HepG2 (cell line): ENCODE data around the gene BTAF1.

Experiments
- ESRRA ChIP-seq: sonication (generic); formaldehyde crosslinking; IDR thresholded peaks from 2 replicates; pipeline ENCODE4 v1.5.1; 2020; ENCODE audit warnings: mild to moderate bottlenecking, low read depth, missing genetic modification reagents
- IRF2 ChIP-seq: IDR thresholded peaks from 2 replicates; pipeline ENCODE4 v1.6.1; 2018; ENCODE audit warnings: missing genetic modification reagents, missing compliant biosample characterization
- RAD21 ChIP-seq: fragments of 450-650 bp; formaldehyde crosslinking; IDR thresholded peaks from 2 replicates; pipeline ENCODE4 v1.5.0; 2020; ENCODE audit warnings: mild to moderate bottlenecking
- SMAD1 ChIP-seq: sonication (generic); formaldehyde crosslinking; IDR thresholded peaks from 2 replicates; pipeline ENCODE4 v1.4.0; 2020; ENCODE audit warnings: missing genetic modification reagents, low read depth, mild to moderate bottlenecking, borderline replicate concordance
- ZNF24 ChIP-seq: fragments of 450-650 bp; IDR thresholded peaks from 2 replicates; pipeline ENCODE4 v1.6.1; 2017; ENCODE audit warnings: antibody characterized with exemption, mild to moderate bottlenecking
- ZNF253 ChIP-seq: sonication (generic); formaldehyde crosslinking; IDR thresholded peaks from 2 replicates; pipeline ENCODE4 v1.8.0; 2022; ENCODE audit warnings: mild to moderate bottlenecking, missing genetic modification reagents, borderline replicate concordance
- ZSCAN20 ChIP-seq: sonication (generic); formaldehyde crosslinking; IDR thresholded peaks from 2 replicates; pipeline ENCODE4 v1.4.0; 2020; ENCODE audit warnings: missing genetic modification reagents, mild to moderate bottlenecking, borderline replicate concordance
- TF ChIP-seq, protein P1 (sequence below): IDR thresholded peaks from 2 replicates; pipeline ENCODE4 v1.6.1; 2012; ENCODE audit warnings: inconsistent platforms
- TF ChIP-seq, protein P2 (sequence below): sonication (generic); formaldehyde crosslinking; IDR thresholded peaks from 2 replicates; pipeline ENCODE4 v1.4.0; 2020; ENCODE audit warnings: missing genetic modification reagents
- TF ChIP-seq, protein P3 (sequence below): sonication (generic); formaldehyde crosslinking; IDR thresholded peaks from 2 replicates; pipeline ENCODE4 v1.5.0; 2020; ENCODE audit warnings: missing genetic modification reagents
- TF ChIP-seq, protein P4 (sequence below), 2 experiments: sonication (generic) in 1 of 2; formaldehyde crosslinking in 1 of 2; IDR thresholded peaks; 2 replicates each; pipeline versions ENCODE4 v1.5.1 to v1.6.1; 2011 to 2020; ENCODE audit warnings: borderline replicate concordance in 1 of 2, low read depth in 1 of 2, low read length in 1 of 2, mild to moderate bottlenecking in 1 of 2, missing genetic modification reagents in 1 of 2, moderate library complexity in 1 of 2

DNA sequence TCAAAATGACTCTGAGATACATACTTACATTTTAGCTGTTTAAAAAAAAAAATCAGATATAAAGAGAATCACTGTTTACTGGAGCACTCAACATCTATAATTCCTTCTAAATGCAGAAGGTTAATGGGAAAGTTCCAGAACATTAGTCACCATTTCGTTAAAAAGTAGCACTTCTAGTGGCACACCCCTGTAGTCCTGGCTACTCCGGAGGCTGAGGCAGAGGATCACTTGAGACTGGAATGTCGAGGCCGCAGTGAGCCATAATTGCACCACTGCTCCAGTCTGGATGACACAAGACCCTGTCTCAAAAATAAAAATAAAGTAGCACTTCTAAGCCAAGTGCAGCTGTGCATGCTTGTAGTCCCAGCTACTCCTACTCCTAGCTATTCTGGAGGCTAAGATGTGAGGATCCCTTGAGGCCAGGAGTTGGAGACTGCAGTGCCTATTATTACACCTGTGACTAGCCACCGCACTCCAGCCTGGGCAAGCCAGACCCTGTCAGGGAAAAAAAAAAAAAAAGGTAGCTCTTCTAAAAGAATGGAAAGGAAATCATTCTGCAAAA, 16.5 kb upstream of the BTAF1 start:
- TF ChIP-seq IRF2 (no peak), SMAD1 (CRISPR knock-in tag) (no peak), ZNF24 (no peak), ZSCAN20 (no peak), ZNF253 (CRISPR knock-in tag) (no peak), ESRRA (CRISPR knock-in tag) (no peak), RAD21 (no peak)
- TF ChIP-seq, protein P1, sequence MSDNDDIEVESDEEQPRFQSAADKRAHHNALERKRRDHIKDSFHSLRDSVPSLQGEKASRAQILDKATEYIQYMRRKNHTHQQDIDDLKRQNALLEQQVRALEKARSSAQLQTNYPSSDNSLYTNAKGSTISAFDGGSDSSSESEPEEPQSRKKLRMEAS: no peak
- TF ChIP-seq, protein P2, sequence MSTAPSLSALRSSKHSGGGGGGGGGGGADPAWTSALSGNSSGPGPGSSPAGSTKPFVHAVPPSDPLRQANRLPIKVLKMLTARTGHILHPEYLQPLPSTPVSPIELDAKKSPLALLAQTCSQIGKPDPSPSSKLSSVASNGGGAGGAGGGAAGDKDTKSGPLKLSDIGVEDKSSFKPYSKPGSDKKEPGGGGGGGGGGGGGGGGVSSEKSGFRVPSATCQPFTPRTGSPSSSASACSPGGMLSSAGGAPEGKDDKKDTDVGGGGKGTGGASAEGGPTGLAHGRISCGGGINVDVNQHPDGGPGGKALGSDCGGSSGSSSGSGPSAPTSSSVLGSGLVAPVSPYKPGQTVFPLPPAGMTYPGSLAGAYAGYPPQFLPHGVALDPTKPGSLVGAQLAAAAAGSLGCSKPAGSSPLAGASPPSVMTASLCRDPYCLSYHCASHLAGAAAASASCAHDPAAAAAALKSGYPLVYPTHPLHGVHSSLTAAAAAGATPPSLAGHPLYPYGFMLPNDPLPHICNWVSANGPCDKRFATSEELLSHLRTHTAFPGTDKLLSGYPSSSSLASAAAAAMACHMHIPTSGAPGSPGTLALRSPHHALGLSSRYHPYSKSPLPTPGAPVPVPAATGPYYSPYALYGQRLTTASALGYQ (CRISPR knock-in tag): no peak
- TF ChIP-seq, protein P3, sequence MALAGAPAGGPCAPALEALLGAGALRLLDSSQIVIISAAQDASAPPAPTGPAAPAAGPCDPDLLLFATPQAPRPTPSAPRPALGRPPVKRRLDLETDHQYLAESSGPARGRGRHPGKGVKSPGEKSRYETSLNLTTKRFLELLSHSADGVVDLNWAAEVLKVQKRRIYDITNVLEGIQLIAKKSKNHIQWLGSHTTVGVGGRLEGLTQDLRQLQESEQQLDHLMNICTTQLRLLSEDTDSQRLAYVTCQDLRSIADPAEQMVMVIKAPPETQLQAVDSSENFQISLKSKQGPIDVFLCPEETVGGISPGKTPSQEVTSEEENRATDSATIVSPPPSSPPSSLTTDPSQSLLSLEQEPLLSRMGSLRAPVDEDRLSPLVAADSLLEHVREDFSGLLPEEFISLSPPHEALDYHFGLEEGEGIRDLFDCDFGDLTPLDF (CRISPR knock-in tag): no peak
- TF ChIP-seq, protein P4, sequence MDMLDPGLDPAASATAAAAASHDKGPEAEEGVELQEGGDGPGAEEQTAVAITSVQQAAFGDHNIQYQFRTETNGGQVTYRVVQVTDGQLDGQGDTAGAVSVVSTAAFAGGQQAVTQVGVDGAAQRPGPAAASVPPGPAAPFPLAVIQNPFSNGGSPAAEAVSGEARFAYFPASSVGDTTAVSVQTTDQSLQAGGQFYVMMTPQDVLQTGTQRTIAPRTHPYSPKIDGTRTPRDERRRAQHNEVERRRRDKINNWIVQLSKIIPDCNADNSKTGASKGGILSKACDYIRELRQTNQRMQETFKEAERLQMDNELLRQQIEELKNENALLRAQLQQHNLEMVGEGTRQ (IDR thresholded peaks at IDR 0.05; ENCODE audit: low read depth, low read length): no peak
- TF ChIP-seq, protein P4 (CRISPR knock-in tag; IDR thresholded peaks at IDR 0.05; ENCODE audit: borderline replicate concordance): no peak
